ENCODE measurements around the gene C1orf167.

C1orf167 gene

GRCh38 chr1:11738096-11738495 is 23.9 kb upstream of the C1orf167 start:
- no peak for DNase-seq

DNA sequence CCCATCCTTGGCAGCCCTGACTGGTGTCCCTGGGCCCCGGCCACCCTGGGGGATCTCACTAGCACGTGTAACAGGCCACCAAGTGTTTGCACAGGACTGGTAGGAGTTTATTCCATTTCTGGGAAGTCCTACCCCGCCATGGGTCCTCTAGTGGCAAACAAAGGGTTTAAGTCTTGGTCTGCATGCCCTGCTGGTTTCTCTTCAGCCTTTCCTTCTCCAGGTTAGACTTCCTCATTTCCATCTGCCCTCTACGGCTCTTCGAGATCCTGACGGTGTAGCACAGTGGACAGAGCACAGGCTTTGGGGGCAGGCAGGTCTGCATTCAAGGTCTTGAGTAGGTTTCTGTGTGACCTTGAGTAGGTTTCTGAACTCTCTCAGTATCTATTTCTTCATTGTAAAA is 23.2 kb upstream of the C1orf167 start:
- no peak for DNase-seq

- DNase-seq, result peak; percentile 38
Observed at GRCh38 chr1:11740258-11741192, 21.5 kb upstream of the C1orf167 start.

- no peak for DNase-seq
Observed at GRCh38 chr1:11741482-11741881, 20.5 kb upstream of the C1orf167 start.

GRCh38 chr1:11741919-11742558 is 20.0 kb upstream of the C1orf167 start:
- no peak for DNase-seq

- DNase-seq, result no peak
Observed at GRCh38 chr1:11744287-11744686, 17.7 kb upstream of the C1orf167 start.

DNA sequence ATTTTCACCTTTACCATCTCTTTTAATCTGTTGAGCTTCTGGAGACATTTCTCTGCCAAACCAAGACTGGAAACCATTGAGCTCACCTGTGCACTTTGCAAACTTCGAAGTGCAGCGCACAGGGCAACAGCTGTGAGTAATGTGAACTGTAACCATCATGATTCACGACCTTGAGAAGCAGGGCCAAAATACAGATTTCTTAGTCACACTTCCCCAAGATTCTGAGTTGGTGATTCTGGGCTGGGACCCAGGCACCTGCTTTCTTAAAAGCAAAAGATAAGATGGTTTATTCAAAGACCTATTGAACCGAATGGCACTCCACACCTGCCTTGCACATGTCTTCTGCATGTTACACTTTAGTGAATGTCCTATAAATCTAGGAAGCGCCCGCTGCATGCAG is 15.9 kb upstream of the C1orf167 start:
- DNase-seq, result no peak

GRCh38 chr1:11746795-11747487 is 15.1 kb upstream of the C1orf167 start:
- no peak for DNase-seq

DNA sequence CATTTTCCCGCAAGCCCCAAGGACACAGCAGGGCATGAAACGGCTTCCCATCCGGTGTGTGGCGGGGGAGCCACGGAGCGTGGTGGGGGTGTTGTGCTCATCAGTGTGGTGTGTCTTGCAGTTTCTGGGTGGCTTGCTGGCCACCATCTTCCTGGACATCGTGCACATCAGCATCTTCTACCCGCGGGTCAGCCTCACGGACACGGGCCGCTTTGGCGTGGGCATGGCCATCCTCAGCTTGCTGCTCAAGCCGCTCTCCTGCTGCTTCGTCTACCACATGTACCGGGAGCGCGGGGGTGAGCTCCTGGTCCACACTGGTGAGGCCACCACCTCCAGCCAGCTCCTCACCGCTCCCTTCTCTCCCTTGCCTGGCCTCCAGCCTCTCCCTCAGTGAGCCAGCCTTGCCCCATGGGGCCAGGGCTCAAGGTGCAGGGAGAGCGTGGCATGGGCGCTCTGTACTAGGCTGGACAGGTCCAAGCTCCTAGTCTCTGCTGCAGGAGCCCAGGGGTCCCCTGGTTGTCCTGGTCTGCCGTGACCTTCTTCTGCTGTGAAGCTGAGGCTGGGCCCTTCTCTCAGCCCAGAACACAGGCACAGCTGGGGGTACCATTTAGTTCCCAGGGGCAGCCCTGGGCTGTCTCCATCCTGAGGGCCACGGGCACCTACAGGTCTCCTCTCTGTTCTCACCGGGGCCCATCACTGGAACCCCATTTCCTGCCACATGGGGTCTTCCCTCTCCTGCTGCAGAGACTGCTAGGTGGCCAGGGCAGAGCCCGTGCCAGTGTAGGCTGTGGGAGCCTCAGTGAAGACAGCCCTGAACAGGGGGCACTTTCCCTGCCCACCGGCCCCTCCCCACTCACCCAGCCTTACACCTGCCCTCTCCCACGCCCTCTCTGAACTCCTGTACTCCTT is 13.4 kb upstream of the C1orf167 start:
- DNase-seq, result no peak

DNA sequence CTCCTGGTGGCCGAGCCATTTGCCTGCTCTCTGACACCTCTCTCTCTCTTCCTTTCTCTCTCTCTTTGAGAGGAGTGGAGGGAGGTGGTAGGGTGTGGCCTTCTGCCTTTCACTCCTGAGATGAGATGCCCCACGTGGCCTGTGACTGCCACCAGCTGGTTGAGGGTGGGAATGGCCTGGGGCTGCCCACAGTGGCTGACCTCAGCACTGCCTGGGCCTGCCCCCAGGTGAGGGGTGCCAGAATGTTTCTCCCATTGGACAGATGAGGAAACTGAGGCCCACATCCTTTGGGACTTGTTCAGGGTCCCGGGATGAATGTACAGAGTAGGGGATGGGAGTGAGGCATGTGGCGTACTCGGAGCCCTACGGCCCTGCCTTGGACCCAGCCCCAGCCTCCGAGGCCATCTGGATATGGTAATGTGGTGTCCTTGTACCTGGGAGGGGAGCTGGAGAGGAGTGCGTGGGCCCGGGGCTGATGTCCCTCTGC is 12.7 kb upstream of the C1orf167 start:
- peak; percentile 67 for DNase-seq

GRCh38 chr1:11749996-11750395 is 12.0 kb upstream of the C1orf167 start:
- no peak for DNase-seq

DNA sequence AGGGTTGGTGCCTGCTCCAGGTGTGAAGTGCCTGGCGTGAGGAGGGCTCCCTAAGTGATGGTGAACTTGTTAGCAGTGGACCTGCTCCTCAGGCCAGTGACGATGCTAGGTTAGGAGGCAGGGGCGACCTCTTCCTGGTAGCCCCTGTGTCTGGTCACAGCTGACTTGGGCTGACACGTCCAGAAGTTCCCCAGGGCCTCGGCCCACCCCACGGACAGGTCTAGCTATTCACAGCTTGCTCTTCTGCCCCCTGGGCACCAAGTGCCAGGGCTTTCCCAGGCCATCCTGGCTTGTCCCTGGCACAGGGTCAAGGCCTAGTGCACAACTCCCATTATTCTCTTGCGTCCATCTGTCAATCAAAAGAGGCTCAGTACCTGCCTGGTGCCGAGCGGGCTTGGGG is 10.9 kb upstream of the C1orf167 start:
- DNase-seq, result no peak

DNA sequence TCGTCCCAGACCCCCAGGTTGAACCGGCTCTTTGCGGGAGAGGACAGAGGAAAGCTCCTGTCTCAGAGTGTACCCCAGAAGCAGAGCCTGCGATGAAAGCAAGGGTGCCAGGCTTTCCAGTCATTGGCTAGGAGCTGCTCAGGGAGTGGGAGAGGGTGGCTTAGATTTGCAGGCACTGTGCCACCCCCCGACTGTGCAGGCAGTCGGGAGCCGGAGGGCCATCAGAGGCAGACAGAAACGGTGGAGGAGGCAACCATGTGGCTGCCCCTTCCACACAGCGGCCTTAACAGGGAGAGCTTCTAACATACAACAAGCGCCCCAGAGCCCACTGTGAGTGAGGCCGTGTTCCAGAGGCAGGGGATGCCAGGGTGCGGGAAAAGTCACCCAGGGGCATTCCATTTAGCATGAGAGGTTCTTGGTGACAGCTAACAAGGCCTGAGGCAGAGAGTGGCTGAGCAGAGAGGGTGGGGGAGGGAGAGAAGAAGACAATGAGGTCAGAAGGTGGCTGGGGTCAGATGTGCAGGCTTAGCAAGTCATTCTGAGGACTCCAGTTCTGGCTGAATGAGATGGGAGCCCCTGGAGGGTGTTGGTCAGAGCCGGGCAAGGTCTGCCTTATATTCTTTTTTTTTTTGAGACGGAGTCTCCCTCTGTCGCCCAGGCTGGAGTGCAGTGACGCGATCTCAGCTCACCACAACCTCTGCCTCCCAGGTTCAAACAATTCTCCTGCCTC is 9.5 kb upstream of the C1orf167 start:
- no peak for DNase-seq

DNA sequence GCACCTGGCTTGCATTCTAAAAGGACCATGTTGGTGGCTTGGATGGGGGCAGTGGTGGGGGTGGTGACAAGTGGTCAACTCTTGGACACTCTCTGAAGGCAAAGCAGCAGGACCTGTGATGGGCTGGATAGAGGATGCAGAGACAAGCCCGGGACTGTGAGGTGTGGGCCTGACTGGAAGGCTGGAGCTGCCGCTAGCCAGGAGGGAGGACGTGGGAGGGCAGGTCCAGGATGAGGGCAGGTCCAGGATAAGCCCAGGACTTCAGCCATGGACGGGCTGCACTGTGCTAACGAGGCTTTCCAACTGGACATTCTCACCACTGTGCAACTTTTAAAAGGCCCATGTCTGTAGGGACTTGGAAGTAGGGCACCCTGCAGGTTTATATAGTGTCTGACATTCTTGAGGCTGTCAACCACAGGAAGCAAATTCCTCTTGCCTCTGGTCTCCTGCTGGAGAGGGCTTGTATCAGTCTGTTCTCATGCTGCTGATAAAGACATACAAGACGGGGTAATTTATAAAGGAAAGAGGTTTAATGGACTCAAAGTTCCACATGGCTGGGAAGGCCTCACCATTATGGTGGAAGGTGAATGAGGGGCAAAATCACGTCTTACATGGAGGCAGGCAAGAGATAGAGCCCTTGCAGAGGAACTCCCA is 8.3 kb upstream of the C1orf167 start:
- DNase-seq, result no peak

GRCh38 chr1:11757047-11757446 is 4.9 kb upstream of the C1orf167 start:
- no peak for DNase-seq

DNA sequence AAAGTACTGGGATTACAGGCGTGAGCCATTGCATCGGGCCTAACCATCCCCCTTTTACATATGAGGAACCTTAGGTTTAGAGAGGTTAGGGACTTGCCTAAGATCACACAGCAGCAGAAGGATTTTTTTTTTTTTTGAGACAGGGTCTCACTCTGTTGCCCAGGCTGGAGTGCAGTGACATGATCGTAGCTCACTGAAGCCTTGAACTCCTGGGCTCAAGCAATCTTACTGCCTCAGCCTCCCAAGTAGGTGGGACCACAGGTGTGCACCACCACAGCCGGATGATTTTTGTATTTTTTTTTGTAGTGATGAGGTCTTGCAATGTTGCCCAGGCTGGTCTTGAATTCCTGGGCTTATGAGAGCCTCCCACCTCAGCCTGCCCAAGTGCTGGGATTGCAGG is 2.2 kb upstream of the C1orf167 start:
- DNase-seq, result no peak

GRCh38 chr1:11761285-11761684 is 708 bp upstream of the C1orf167 start:
- DNase-seq, result no peak

DNA sequence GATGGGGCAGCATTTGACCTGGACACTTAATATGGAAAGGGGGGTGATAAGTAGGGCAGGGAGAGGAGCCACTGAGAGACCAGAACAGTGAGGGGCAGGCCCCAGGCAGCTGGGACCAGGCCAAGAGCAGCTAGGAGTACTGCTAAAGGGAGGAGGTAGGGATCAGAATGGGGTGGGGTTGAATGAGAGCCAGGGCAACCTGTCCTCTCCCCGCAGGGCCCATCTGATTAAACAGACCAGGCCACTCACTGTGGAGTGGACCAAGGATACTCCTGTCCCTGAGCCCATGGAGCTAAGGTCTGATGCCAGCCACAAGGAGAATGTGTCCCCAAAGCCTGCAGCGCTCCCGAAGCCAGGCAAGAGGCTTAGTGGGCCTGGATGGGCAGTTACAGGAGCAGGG is 2.1 kb downstream of the C1orf167 start:
- DNase-seq, result no peak

DNA sequence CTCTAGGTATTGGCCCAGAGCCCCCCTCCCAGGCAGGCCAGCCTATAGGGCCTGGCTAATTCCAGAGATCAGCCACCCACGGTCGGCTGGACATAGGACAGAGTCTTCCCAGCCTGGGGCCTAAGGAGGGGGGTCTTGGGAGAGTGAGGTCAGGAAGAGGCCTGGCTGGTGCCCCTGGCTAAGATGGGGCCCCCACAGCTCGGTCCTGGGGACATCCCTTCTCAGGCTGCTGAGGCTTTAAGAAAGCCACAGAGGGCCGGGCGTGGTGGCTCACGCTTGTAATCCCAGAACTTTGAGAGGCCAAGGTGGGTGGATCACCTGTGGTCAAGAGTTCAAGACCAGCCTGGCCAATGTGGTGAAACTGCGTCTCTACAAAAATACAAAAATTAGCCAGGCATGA is 2.5 kb downstream of the C1orf167 start:
- DNase-seq, result no peak

DNA sequence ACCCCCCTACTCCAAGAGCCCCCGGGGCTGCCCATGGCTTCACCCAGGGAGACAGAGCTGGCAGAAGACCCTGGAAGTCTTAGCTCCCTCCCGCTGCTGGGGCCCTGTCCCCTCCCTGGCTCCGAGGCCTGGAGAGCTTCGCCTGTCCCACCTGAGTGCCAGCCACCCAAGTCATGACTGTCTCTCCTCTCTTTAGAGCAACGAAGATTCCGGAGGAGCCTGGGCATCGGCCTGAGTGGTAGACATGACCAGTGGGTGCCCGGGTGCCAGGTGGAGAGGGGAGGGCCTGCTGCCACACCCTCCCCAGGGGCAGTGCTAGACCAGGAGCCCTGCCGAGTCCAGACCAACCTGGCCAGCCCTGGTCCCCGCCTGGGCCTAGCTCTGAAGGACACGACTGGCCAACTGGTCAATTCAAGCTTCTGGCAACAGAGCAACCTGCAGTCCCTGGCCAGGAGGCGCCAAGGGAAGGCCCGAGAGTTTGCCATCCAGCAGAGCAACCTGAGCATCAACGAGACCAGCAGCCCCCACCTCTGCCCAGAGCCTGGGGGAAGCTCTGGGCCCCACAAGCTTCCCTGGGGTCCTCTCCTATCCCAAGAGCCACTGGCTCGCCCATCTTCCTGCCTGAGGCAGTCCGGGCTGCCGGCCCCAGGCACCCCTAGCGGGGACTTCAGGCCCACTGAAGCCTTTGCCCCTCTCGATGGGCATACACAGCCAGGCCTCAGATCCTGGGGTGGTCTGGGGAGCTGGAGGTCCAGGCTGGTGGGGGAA is 3.9 kb downstream of the C1orf167 start:
- DNase-seq, result no peak

DNA sequence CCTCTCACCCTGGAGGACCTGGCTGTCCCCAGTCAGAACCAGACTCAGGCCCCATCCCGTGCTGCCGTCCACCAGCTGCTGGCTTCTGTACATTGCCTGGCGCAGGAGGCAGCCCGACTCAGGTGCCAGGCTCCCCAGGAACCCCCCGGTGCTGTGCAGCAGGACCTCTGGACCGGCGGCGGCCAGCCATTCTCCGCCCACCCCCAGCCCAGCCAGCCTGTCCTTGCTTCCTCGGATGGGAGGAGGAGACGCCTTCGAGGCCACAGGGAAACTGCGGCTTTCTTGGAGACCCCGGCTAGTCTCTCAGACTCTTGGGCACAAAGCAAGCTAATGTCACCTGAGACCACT is 4.4 kb downstream of the C1orf167 start:
- no peak for DNase-seq

All from stimulated activated CD4-positive, alpha-beta T cell treated with anti-CD3 and anti-CD28 coated beads, Interleukin-15, amount 100 ng/mL, for 24 hours (primary cell).